Measurements from ENCODE around the gene FCAMR. TPM values are rescaled to one million over a fixed set of nuclear protein-coding genes. Genes with fewer than 3 reads are reported as not detected.

FCAMR gene
- polyA plus RNA-seq, 3 donors: not detected

DNA sequence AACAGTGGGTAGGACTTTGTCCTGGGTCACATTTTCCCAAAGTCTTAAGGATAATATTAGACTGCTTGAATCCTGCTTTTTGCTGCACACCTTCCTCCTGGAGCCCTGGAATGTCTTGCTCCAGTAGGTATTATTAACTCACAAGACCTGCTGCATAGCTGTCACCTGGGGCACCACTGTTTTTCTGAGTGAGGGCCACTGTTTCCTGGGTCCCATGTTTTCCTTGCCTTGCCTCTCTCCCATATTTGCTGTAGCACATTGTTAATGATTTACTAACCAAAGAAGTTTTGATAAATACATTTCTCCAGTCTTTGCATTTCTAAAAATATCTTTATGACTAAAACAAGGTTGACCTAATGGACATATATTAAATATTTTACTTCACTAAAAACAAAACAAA is 22.5 kb upstream of the FCAMR start:
- no peak overlapping the region for H3K4me3 ChIP-seq (replicated peaks in 1 of 3; ENCODE audit: low read depth in 2 of 3, low read length in 3 of 3)
- Mint-ChIP-seq H3K4me3 (no peak overlapping the region), H3K9me3 (no peaks in the 10 kb centered on the region), H3K4me1 (no peaks in the 10 kb centered on the region), H3K36me3 (no peaks in the 10 kb centered on the region), H3K27me3 (ENCODE audit: low read depth in 3 of 3) (peaks cover 3 to 7% (median 6%) of the 10 kb centered on the region in 3 donors), H3K27ac (no peak overlapping the region)
- no peak overlapping the region for H2AFZ ChIP-seq (ENCODE audit: insufficient read depth, low read depth, low read length, poor library complexity, severe bottlenecking)
- H3K27me3 ChIP-seq (ENCODE audit: control insufficient read depth in 2 of 2, insufficient read depth in 2 of 2, low read length in 2 of 2): no peaks in the 10 kb centered on the region
- no peak overlapping the region for H3K27ac ChIP-seq (ENCODE audit: low read depth in 1 of 2, low read length in 2 of 2)
- H3K79me2 ChIP-seq (ENCODE audit: insufficient read depth, low read length): no peaks in the 10 kb centered on the region
- intact Hi-C loops (cut with micrococcal nuclease): no loop called here
- H3K36me3 ChIP-seq (replicated peaks in 1 of 2; ENCODE audit: control insufficient read depth in 1 of 2, insufficient read depth in 2 of 2, low read length in 2 of 2): no peaks in the 10 kb centered on the region
- DNase-seq: no peak
- no peaks in the 10 kb centered on the region for H3K9me3 ChIP-seq (replicated peaks in 1 of 2; ENCODE audit: control insufficient read depth in 1 of 2, insufficient read depth in 1 of 2, low read length in 2 of 2)
- H4K20me1 ChIP-seq (ENCODE audit: insufficient read depth, low read length): no peaks in the 10 kb centered on the region
- TF ChIP-seq, protein P1, sequence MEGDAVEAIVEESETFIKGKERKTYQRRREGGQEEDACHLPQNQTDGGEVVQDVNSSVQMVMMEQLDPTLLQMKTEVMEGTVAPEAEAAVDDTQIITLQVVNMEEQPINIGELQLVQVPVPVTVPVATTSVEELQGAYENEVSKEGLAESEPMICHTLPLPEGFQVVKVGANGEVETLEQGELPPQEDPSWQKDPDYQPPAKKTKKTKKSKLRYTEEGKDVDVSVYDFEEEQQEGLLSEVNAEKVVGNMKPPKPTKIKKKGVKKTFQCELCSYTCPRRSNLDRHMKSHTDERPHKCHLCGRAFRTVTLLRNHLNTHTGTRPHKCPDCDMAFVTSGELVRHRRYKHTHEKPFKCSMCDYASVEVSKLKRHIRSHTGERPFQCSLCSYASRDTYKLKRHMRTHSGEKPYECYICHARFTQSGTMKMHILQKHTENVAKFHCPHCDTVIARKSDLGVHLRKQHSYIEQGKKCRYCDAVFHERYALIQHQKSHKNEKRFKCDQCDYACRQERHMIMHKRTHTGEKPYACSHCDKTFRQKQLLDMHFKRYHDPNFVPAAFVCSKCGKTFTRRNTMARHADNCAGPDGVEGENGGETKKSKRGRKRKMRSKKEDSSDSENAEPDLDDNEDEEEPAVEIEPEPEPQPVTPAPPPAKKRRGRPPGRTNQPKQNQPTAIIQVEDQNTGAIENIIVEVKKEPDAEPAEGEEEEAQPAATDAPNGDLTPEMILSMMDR (IDR thresholded peaks at IDR 0.05): no peak
- no peaks in the 10 kb centered on the region for H3K4me1 ChIP-seq (ENCODE audit: control insufficient read depth in 1 of 2, insufficient read depth in 2 of 2, low read length in 2 of 2)
- no peak overlapping the region for H3K9ac ChIP-seq (ENCODE audit: insufficient read depth, low read length, poor library complexity, severe bottlenecking)
- H3K4me2 ChIP-seq (replicated peaks; ENCODE audit: extremely low read depth, low read length, poor library complexity, severe bottlenecking): no peak overlapping the region

DNA sequence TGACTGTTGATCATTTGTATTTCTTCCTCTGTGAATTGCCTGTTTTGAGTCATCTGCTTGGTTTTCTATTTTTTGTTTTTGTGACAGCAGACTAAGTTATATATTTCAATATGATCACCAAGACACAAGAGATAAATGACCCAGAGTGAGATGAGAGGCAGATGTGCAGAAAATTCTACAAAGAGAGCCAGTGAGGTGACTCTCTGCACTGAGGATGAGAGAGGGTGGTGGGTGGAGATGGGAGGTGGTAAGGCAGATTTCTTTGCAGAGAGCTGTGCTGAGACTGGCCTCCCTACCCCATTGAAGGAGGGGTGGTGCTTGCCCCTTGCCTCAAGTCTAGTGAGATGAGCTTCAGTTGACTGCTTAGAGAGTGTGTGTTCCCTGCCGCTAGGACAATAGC is 17.6 kb upstream of the FCAMR start:
- TF ChIP-seq, protein P1 (IDR thresholded peaks at IDR 0.05): no peak
- Mint-ChIP-seq H3K9me3 (no peaks in the 10 kb centered on the region), H3K36me3 (no peaks in the 10 kb centered on the region), H3K27me3 (ENCODE audit: low read depth in 3 of 3) (peaks cover 9 to 12% (median 10%) of the 10 kb centered on the region in 3 donors), H3K4me3 (no peak overlapping the region), H3K4me1 (no peaks in the 10 kb centered on the region), H3K27ac (no peak overlapping the region)
- intact Hi-C loops (cut with micrococcal nuclease): no loop called here
- Histone ChIP-seq H2AFZ (ENCODE audit: insufficient read depth, low read depth, low read length, poor library complexity, severe bottlenecking) (no peak overlapping the region), H3K9me3 (replicated peaks in 1 of 2; ENCODE audit: control insufficient read depth in 1 of 2, insufficient read depth in 1 of 2, low read length in 2 of 2) (no peaks in the 10 kb centered on the region), H4K20me1 (ENCODE audit: insufficient read depth, low read length) (no peaks in the 10 kb centered on the region), H3K4me1 (ENCODE audit: control insufficient read depth in 1 of 2, insufficient read depth in 2 of 2, low read length in 2 of 2) (no peaks in the 10 kb centered on the region), H3K36me3 (replicated peaks in 1 of 2; ENCODE audit: control insufficient read depth in 1 of 2, insufficient read depth in 2 of 2, low read length in 2 of 2) (no peaks in the 10 kb centered on the region), H3K79me2 (ENCODE audit: insufficient read depth, low read length) (no peaks in the 10 kb centered on the region), H3K4me2 (replicated peaks; ENCODE audit: extremely low read depth, low read length, poor library complexity, severe bottlenecking) (no peak overlapping the region), H3K4me3 (replicated peaks in 1 of 3; ENCODE audit: low read depth in 2 of 3, low read length in 3 of 3) (no peak overlapping the region), H3K27ac (ENCODE audit: low read depth in 1 of 2, low read length in 2 of 2) (no peak overlapping the region), H3K9ac (ENCODE audit: insufficient read depth, low read length, poor library complexity, severe bottlenecking) (no peak overlapping the region), H3K27me3 (ENCODE audit: control insufficient read depth in 2 of 2, insufficient read depth in 2 of 2, low read length in 2 of 2) (peaks cover 0 to 4% of the 10 kb centered on the region in 2 donors)
- WGBS (ENCODE audit: insufficient coverage): no CpG with 5 or more reads among the region's 1 CpG
- no peak for DNase-seq

Data from CD14-positive monocyte (primary cell).